Measurements from ENCODE around the gene TUFM.

GRCh38 chr16:28893291-28893690 is 47.1 kb upstream of the TUFM start:
- TF ChIP-seq TCF7L2 (IDR thresholded peaks at IDR 0.05; ENCODE audit: borderline replicate concordance, extremely low read depth, insufficient read depth, insufficient read length) (no peak), CTCF (IDR thresholded peaks at IDR 0.05 in 2 of 3, conservative IDR thresholded peaks at IDR 0.05 in 1 of 3; ENCODE audit: borderline replicate concordance in 1 of 3, insufficient read depth in 1 of 3, low read depth in 2 of 3, low read length in 2 of 3) (no peak), POLR2A (IDR thresholded peaks at IDR 0.05; ENCODE audit: borderline replicate concordance, extremely low read depth, insufficient read depth, insufficient read length) (no peak), EZH2 (IDR thresholded peaks at IDR 0.05) (no peak), CEBPB (IDR thresholded peaks at IDR 0.05; ENCODE audit: low read depth) (no peak), ZBTB33 (IDR thresholded peaks at IDR 0.05; ENCODE audit: extremely low read depth, insufficient replicate concordance, low read length) (no peak), MAX (IDR thresholded peaks at IDR 0.05) (no peak), ELF1 (IDR thresholded peaks at IDR 0.05; ENCODE audit: borderline replicate concordance, low read depth) (no peak), EZH2phosphoT487 (IDR thresholded peaks at IDR 0.05; ENCODE audit: borderline replicate concordance) (no peak), REST (IDR thresholded peaks at IDR 0.05; ENCODE audit: low read depth) (no peak), POLR2AphosphoS5 (IDR thresholded peaks at IDR 0.05; ENCODE audit: low read depth, low read length) (no peak), SIN3A (IDR thresholded peaks at IDR 0.05; ENCODE audit: low read depth) (no peak), RAD21 (IDR thresholded peaks at IDR 0.05; ENCODE audit: low read depth) (no peak)

Measured in HCT116 (cell line).